GM12878 (cell line): ENCODE measurements around the gene STEAP4. TPM values are rescaled to one million over a fixed set of nuclear protein-coding genes. Genes with fewer than 3 reads are reported as not detected.

Source experiments
- ATAC-seq: fragments of 200-7000 bp; cut with Tn5 transposase; 3 replicates; pipeline ENCODE4 v1.9.1; 2020; ENCODE audit warnings: mild to moderate bottlenecking, moderate library complexity
- BruUV-seq: library from RNA; stranded (reverse); fragments of 400-500 nt; replicated peaks from 2 replicates; lab custom pipeline; 2021; lab: Mats Ljungman, UMichigan
- CTCF ChIA-PET: fragments of 300-600 bp; sonication (Branson Sonifier 250); formaldehyde crosslinking; extraction: SDS; loops from one replicate; lab custom pipeline; 2021; ENCODE audit warnings: inconsistent platforms; lab: Yijun Ruan, JAX
- POLR2A ChIA-PET: fragments of 350-600 bp; formaldehyde crosslinking; extraction: SDS; loops from one replicate; lab custom pipeline; 2021; ENCODE audit warnings: inconsistent platforms; lab: Charles Lee
- RAD21 ChIA-PET: fragments of 300-600 bp; sonication (Branson Sonifier 250); formaldehyde crosslinking; loops from one replicate; lab custom pipeline; 2023; ENCODE audit warnings: antibody characterized with exemption; ENCODE audit not compliant: unreplicated experiment; lab: Charles Lee
- SMC1A ChIA-PET: fragments of 300-600 bp; sonication (Branson Sonifier 250); formaldehyde crosslinking; loops from one replicate; lab custom pipeline; 2023; ENCODE audit not compliant: unreplicated experiment, uncharacterized antibody; lab: Charles Lee
- DNase-seq: peaks from one replicate; pipeline ENCODE4 v3.0.0-alpha.2; 2011; ENCODE audit warnings: low read depth, low spot score
- FAIRE-seq: peaks from 3 replicates; lab custom pipeline; 2011; peaks lifted over from hg19 to GRCh38; lab: Jason Lieb, UNC
- H2AFZ ChIP-seq: 2 replicates; pipeline ENCODE4 v1.6.0; 2011; ENCODE audit warnings: low read depth, low read length, control low read depth; ENCODE audit not compliant: control insufficient read depth
- H3K27ac ChIP-seq: 2 replicates; pipeline ENCODE4 v1.5.1; 2011; ENCODE audit warnings: control low read depth; ENCODE audit not compliant: control insufficient read depth, insufficient read depth
- H3K27me3 ChIP-seq, 2 experiments: replicated peaks in 1 of 2; 2 replicates each; pipeline versions ENCODE4 v1.6.0 to v1.6.1; 2011; ENCODE audit warnings: low read length in 1 of 2; ENCODE audit not compliant: control insufficient read depth in 2 of 2, insufficient read depth in 2 of 2
- H3K36me3 ChIP-seq, 2 experiments: 2 replicates each; pipeline ENCODE4 v1.5.1; 2011; ENCODE audit warnings: low read length in 1 of 2; ENCODE audit not compliant: control insufficient read depth in 2 of 2, insufficient read depth in 2 of 2
- H3K4me1 ChIP-seq: 2 replicates; pipeline ENCODE4 v1.6.1; 2011; ENCODE audit warnings: mild to moderate bottlenecking, low read length, moderate library complexity, mixed read lengths; ENCODE audit not compliant: control insufficient read depth, insufficient read depth
- H3K4me2 ChIP-seq: 2 replicates; pipeline ENCODE4 v1.6.0; 2011; ENCODE audit warnings: control low read depth; ENCODE audit not compliant: control insufficient read depth, insufficient read depth
- H3K4me3 ChIP-seq: fragments of 200-600 bp; sonication (generic); 2 replicates; pipeline ENCODE4 v1.5.1; 2016
- H3K79me2 ChIP-seq: 2 replicates; pipeline ENCODE4 v1.6.0; 2011; ENCODE audit warnings: low read length; ENCODE audit not compliant: control insufficient read depth, insufficient read depth
- H3K9ac ChIP-seq: 2 replicates; pipeline ENCODE4 v1.8.0; 2011; ENCODE audit warnings: low read length, control low read depth, mixed read lengths; ENCODE audit not compliant: control insufficient read depth, insufficient read depth
- H3K9me3 ChIP-seq: replicated peaks from 3 replicates; pipeline ENCODE4 v1.5.1; 2011; ENCODE audit warnings: mild to moderate bottlenecking, low read length; ENCODE audit not compliant: control insufficient read depth, insufficient read depth
- H4K20me1 ChIP-seq: 2 replicates; pipeline ENCODE4 v1.6.0; 2011; ENCODE audit not compliant: control insufficient read depth, insufficient read depth
- CHD2 ChIP-seq: IDR thresholded peaks from 2 replicates; pipeline ENCODE4 v1.6.1; 2011; ENCODE audit warnings: low read depth, low read length, improper control_type of control experiment, borderline replicate concordance
- FOS ChIP-seq: IDR thresholded peaks from 3 replicates; pipeline ENCODE4 v1.6.1; 2011; ENCODE audit warnings: borderline replicate concordance; ENCODE audit not compliant: insufficient read length; ENCODE audit errors: extremely low read depth
- GABPA ChIP-seq: IDR thresholded peaks from 2 replicates; pipeline ENCODE4 v1.6.1; 2014; ENCODE audit warnings: antibody characterized with exemption, low read depth, mild to moderate bottlenecking, inconsistent platforms
- KDM1A ChIP-seq: fragments of 200-600 bp; sonication (generic); IDR thresholded peaks from 2 replicates; pipeline ENCODE4 v1.6.1; 2016; ENCODE audit warnings: borderline replicate concordance
- MTA3 ChIP-seq: IDR thresholded peaks from 2 replicates; pipeline ENCODE4 v1.6.1; 2012; ENCODE audit warnings: low read length, inconsistent platforms, borderline replicate concordance
- RAD21 ChIP-seq: IDR thresholded peaks from 2 replicates; pipeline ENCODE4 v1.6.1; 2011; ENCODE audit warnings: mild to moderate bottlenecking, low read depth, low read length, moderate library complexity; ENCODE audit not compliant: insufficient read depth
- RBBP5 ChIP-seq: fragments of 200-600 bp; sonication (generic); conservative IDR thresholded peaks from 2 replicates; pipeline ENCODE4 v1.6.1; 2016
- TARDBP ChIP-seq: IDR thresholded peaks from 2 replicates; pipeline ENCODE4 v1.6.1; 2016; ENCODE audit warnings: borderline replicate concordance
- WRNIP1 ChIP-seq: IDR thresholded peaks from 2 replicates; pipeline ENCODE4 v1.6.1; 2011; ENCODE audit warnings: low read depth, low read length, improper control_type of control experiment, borderline replicate concordance
- WGBS: methylation state at CpG from one replicate; pipeline ENCODE4 v1.1.6; 2016; ENCODE audit warnings: low lambda C conversion rate; ENCODE audit not compliant: insufficient replicate concordance, insufficient coverage; ENCODE audit errors: missing lambda C conversion rate; 5-methylcytosine and 5-hydroxymethylcytosine counted together
- in situ Hi-C: fragments of 300-500 bp; cut with MboI; formaldehyde crosslinking; loops from 9 replicates; pipeline ENCODE4 v1.14.3; 2018; ENCODE audit warnings: mixed read lengths
- intact Hi-C: fragments of 100-400 bp; cut with micrococcal nuclease; formaldehyde crosslinking; loops from one replicate; pipeline ENCODE4 v1.14.2; 2022; ENCODE audit not compliant: unreplicated experiment
- polyA plus RNA-seq, 11 experiments: library from polyadenylated mRNA; depleted of rRNA in 4 of 11; unstranded in 6 of 11; stranded (reverse) in 5 of 11; fragments of >200 nt; fragmentation: Nextera tagmentation in 4 of 11; fragmentation: Illumina TruSeq in 1 of 11; extraction: Ambion mirVana in 4 of 11; extraction: Trizol in 1 of 11; gene quantifications; 1 replicate in 1 of 11; 2 replicates in 10 of 11; pipeline versions ENCODE4 v1.2.1 to v1.2.3, GENCODE V29; 2011 to 2016; ENCODE audit warnings: inconsistent platforms in 2 of 11, missing spikeins in 2 of 11, low read depth in 1 of 11
- total RNA-seq, 4 experiments: library from RNA; depleted of rRNA in 3 of 4; stranded (reverse); fragments of >200 nt in 3 of 4; fragmentation: Illumina TruSeq in 1 of 4; extraction: Trizol in 1 of 4; gene quantifications; 2 replicates each; pipeline versions ENCODE4 v1.2.1 to v1.2.3, GENCODE V29; 2013 to 2021
- TF ChIP-seq, protein P1 (sequence below), 3 experiments: IDR thresholded peaks in 2 of 3; conservative IDR thresholded peaks in 1 of 3; 2 replicates each; pipeline ENCODE4 v1.5.1; 2011; ENCODE audit warnings: low read depth in 3 of 3, low read length in 3 of 3, mild to moderate bottlenecking in 3 of 3, control low read depth in 2 of 3, moderate library complexity in 2 of 3, inconsistent platforms in 1 of 3, mixed read lengths in 1 of 3; ENCODE audit not compliant: control insufficient read depth in 2 of 3, insufficient read depth in 1 of 3; ENCODE audit errors: extremely low read depth in 1 of 3
- TF ChIP-seq, protein P2 (sequence below): IDR thresholded peaks from 2 replicates; pipeline ENCODE4 v1.6.1; 2012; ENCODE audit warnings: improper control_type of control experiment, low read depth, low read length; ENCODE audit not compliant: insufficient replicate concordance

STEAP4 gene
- total and polyA plus RNA-seq, 10 of the 15 experiments (the other 5 are each of a cell fraction or from before 2014, with no cell fraction given) = 0.13 TPM; not detected in 9

DNA sequence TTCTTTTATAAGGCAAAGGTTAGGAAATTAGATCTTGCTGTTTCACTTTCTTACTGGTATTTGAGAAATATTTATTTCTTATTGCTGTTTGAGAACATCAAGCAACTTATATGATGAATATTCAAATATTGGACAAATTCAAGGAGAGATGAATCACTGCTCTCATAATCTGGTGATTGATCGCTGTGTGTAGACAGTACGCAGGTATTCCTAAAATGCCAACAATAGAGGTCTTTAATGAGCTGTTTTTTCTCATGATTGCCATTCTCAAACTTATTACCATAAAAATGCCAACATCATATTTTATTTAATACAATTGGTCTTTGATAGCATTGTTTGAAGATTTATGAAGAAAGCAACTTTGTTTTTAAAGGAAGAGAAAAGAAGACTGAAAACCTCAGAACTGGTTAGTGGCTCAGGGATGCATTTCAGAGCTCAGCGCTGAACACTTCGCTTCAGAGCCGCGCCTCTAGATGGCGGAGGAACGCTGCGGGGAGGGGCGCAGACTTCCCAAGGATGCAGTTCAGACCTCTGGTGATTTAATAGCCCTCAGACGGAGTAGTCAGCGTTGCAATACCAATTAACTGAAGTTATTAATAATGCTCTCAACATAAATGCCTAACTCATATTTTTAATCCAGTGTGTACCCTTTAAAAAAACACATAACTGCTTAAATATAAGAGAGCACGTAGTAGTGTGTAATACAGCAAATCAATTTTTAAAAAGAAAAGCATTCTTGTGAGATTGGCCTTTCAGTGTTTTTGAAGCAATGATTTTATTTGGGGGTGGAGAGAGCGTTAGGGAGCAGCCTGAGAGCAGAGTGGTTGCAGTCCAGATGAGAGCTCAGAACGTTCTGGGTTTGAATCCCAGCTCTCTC is 38.5 kb upstream of the STEAP4 start:
- Histone ChIP-seq H3K9me3 (no peaks in the 10 kb centered on the region), H3K79me2 (no peaks in the 10 kb centered on the region), H3K4me2 (no peak overlapping the region), H3K36me3 (no peaks in the 10 kb centered on the region), H4K20me1 (no peaks in the 10 kb centered on the region), H3K4me3 (no peak overlapping the region), H3K27ac (no peak overlapping the region), H3K9ac (no peak overlapping the region), H3K27me3 (no peaks in the 10 kb centered on the region), H2AFZ (no peak overlapping the region), H3K4me1 (no peaks in the 10 kb centered on the region)
- in situ Hi-C loops (no loop called here), intact Hi-C loops (no loop called here)
- FAIRE-seq = no peak
- no peak for DNase-seq
- WGBS = 35% methylated on average over 15 of the region's 15 CpGs
- TF ChIP-seq, protein P1, sequence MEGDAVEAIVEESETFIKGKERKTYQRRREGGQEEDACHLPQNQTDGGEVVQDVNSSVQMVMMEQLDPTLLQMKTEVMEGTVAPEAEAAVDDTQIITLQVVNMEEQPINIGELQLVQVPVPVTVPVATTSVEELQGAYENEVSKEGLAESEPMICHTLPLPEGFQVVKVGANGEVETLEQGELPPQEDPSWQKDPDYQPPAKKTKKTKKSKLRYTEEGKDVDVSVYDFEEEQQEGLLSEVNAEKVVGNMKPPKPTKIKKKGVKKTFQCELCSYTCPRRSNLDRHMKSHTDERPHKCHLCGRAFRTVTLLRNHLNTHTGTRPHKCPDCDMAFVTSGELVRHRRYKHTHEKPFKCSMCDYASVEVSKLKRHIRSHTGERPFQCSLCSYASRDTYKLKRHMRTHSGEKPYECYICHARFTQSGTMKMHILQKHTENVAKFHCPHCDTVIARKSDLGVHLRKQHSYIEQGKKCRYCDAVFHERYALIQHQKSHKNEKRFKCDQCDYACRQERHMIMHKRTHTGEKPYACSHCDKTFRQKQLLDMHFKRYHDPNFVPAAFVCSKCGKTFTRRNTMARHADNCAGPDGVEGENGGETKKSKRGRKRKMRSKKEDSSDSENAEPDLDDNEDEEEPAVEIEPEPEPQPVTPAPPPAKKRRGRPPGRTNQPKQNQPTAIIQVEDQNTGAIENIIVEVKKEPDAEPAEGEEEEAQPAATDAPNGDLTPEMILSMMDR (IDR thresholded peaks at IDR 0.05 in 2 of 3, conservative IDR thresholded peaks at IDR 0.05 in 1 of 3; ENCODE audit: control insufficient read depth in 2 of 3, extremely low read depth in 1 of 3, insufficient read depth in 1 of 3, low read depth in 3 of 3, low read length in 3 of 3) = peak; percentile 27 to 55 (median 32); a peak in 5 of 6 replicates
- no peak for TF ChIP-seq RBBP5
- TF ChIP-seq FOS = no peak
- no peak for TF ChIP-seq TARDBP
- no peak for TF ChIP-seq CHD2
- TF ChIP-seq WRNIP1 = no peak
- TF ChIP-seq GABPA = no peak
- TF ChIP-seq, protein P2, sequence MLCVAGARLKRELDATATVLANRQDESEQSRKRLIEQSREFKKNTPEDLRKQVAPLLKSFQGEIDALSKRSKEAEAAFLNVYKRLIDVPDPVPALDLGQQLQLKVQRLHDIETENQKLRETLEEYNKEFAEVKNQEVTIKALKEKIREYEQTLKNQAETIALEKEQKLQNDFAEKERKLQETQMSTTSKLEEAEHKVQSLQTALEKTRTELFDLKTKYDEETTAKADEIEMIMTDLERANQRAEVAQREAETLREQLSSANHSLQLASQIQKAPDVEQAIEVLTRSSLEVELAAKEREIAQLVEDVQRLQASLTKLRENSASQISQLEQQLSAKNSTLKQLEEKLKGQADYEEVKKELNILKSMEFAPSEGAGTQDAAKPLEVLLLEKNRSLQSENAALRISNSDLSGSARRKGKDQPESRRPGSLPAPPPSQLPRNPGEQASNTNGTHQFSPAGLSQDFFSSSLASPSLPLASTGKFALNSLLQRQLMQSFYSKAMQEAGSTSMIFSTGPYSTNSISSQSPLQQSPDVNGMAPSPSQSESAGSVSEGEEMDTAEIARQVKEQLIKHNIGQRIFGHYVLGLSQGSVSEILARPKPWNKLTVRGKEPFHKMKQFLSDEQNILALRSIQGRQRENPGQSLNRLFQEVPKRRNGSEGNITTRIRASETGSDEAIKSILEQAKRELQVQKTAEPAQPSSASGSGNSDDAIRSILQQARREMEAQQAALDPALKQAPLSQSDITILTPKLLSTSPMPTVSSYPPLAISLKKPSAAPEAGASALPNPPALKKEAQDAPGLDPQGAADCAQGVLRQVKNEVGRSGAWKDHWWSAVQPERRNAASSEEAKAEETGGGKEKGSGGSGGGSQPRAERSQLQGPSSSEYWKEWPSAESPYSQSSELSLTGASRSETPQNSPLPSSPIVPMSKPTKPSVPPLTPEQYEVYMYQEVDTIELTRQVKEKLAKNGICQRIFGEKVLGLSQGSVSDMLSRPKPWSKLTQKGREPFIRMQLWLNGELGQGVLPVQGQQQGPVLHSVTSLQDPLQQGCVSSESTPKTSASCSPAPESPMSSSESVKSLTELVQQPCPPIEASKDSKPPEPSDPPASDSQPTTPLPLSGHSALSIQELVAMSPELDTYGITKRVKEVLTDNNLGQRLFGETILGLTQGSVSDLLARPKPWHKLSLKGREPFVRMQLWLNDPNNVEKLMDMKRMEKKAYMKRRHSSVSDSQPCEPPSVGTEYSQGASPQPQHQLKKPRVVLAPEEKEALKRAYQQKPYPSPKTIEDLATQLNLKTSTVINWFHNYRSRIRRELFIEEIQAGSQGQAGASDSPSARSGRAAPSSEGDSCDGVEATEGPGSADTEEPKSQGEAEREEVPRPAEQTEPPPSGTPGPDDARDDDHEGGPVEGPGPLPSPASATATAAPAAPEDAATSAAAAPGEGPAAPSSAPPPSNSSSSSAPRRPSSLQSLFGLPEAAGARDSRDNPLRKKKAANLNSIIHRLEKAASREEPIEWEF = no peak
- TF ChIP-seq KDM1A = no peak
- TF ChIP-seq MTA3 = no peak
- peak; percentile 67 for TF ChIP-seq RAD21
- ChIA-PET RAD21 (interaction anchor here (1.2 to 4.0 kb wide), 5 partner anchors 12 to 489 kb away, joined by 3 to 29 read pairs (median 8); no protein-coding TSS in a partner anchor), SMC1A (interaction anchor here (0.8 to 2.8 kb wide), 19 partner anchors 12 to 490 kb away, joined by 3 to 23 read pairs (median 4); no protein-coding TSS in a partner anchor), CTCF (interaction anchor here (0.7 to 5.0 kb wide), 13 partner anchors 9 to 490 kb away, joined by 3 to 48 read pairs (median 4); no protein-coding TSS in a partner anchor), POLR2A (no interaction called here)
- BruUV-seq = no TSS peak
- peak; percentile 64 for ATAC-seq
